ENCODE measurements around the gene ELANE.

ELANE gene

GRCh38 chr19:812747-813218 lies 39.3 kb upstream of the ELANE start:
- H3K4me3 ChIP-seq (replicated peaks; ENCODE audit: insufficient read depth, low read length) = no peak overlapping the region
- no peak overlapping the region for H3K27ac ChIP-seq (replicated peaks)
- TF ChIP-seq CTCF (IDR thresholded peaks at IDR 0.05; ENCODE audit: insufficient read depth, low read length) = no peak
- TF ChIP-seq POLR2AphosphoS5 (IDR thresholded peaks at IDR 0.05; ENCODE audit: low read depth) = no peak
- no peak for TF ChIP-seq SPI1 (IDR thresholded peaks at IDR 0.05; ENCODE audit: borderline replicate concordance, low read depth)
- no peak for TF ChIP-seq GABPA (IDR thresholded peaks at IDR 0.05; ENCODE audit: low read depth)
- no peak for TF ChIP-seq REST (IDR thresholded peaks at IDR 0.05; ENCODE audit: insufficient replicate concordance, low read depth)
- peak in 1 of 2 experiments; percentile 39 for DNase-seq (ENCODE audit: low read depth in 1 of 2, low spot score in 1 of 2)
- no peaks in the 10 kb centered on the region for H3K27me3 ChIP-seq (ENCODE audit: insufficient read depth, poor library complexity, severe bottlenecking)

- H3K27ac ChIP-seq (replicated peaks) = no peak overlapping the region
- H3K27me3 ChIP-seq (ENCODE audit: insufficient read depth, poor library complexity, severe bottlenecking) = no peaks in the 10 kb centered on the region
- peak in 1 of 2 experiments; percentile 33 for DNase-seq (ENCODE audit: low read depth in 1 of 2, low spot score in 1 of 2)
- no peak overlapping the region for H3K4me3 ChIP-seq (replicated peaks; ENCODE audit: insufficient read depth, low read length)
- TF ChIP-seq CTCF (IDR thresholded peaks at IDR 0.05; ENCODE audit: insufficient read depth, low read length) (no peak), POLR2AphosphoS5 (IDR thresholded peaks at IDR 0.05; ENCODE audit: low read depth) (peak; percentile 36; the same call in 1 of the 2 replicates)
Observed at GRCh38 chr19:813219-814151, 38.6 kb upstream of the ELANE start.

GRCh38 chr19:814152-815078 lies 37.7 kb upstream of the ELANE start:
- H3K4me3 ChIP-seq (replicated peaks; ENCODE audit: insufficient read depth, low read length) = no peak overlapping the region
- TF ChIP-seq GABPA (IDR thresholded peaks at IDR 0.05; ENCODE audit: low read depth) (no peak), POLR2AphosphoS5 (IDR thresholded peaks at IDR 0.05; ENCODE audit: low read depth) (peak; percentile 82), SPI1 (IDR thresholded peaks at IDR 0.05; ENCODE audit: borderline replicate concordance, low read depth) (no peak)
- H3K27me3 ChIP-seq (ENCODE audit: insufficient read depth, poor library complexity, severe bottlenecking) = no peaks in the 10 kb centered on the region
- no peak overlapping the region for H3K27ac ChIP-seq (replicated peaks)
- DNase-seq (ENCODE audit: low read depth in 1 of 2, low spot score in 1 of 2) = peak in 1 of 2 experiments; percentile 63

- Histone ChIP-seq H3K27me3 (ENCODE audit: insufficient read depth, poor library complexity, severe bottlenecking) (no peaks in the 10 kb centered on the region), H3K27ac (replicated peaks) (no peak overlapping the region), H3K4me3 (replicated peaks; ENCODE audit: insufficient read depth, low read length) (no peak overlapping the region)
- no peak for DNase-seq (ENCODE audit: low read depth in 1 of 2, low spot score in 1 of 2)
- peak; percentile 56 for TF ChIP-seq POLR2AphosphoS5 (IDR thresholded peaks at IDR 0.05; ENCODE audit: low read depth)
- TF ChIP-seq GABPA (IDR thresholded peaks at IDR 0.05; ENCODE audit: low read depth) = no peak
Observed at GRCh38 chr19:815079-815774, 36.9 kb upstream of the ELANE start.
